Measurements from ENCODE around the gene DHRS4. TPM values are rescaled to one million over a fixed set of nuclear protein-coding genes. Genes with fewer than 3 reads are reported as not detected.
A peak's percentile ranks its signal among the peaks of the same experiment; 100 is the strongest.

DHRS4 gene
- total RNA-seq, result 21.2 TPM

- peak; percentile 87 for DNase-seq (ENCODE audit: low spot score)
These were observed at the start of gene DHRS4 for GRCh38 chr14:23953464-23954278. Gene DHRS4 (plus strand): TSS chr14:23953770. CDS start chr14:23953789, 19 bp downstream.

- DNase-seq (ENCODE audit: low spot score), result no peak
These were observed 43.3 kb upstream of the DHRS4 start for GRCh38 chr14:23910101-23910875.

- no peak for DNase-seq (ENCODE audit: low spot score)
These were observed 42.7 kb upstream of the DHRS4 start for GRCh38 chr14:23910876-23911210.

DNA sequence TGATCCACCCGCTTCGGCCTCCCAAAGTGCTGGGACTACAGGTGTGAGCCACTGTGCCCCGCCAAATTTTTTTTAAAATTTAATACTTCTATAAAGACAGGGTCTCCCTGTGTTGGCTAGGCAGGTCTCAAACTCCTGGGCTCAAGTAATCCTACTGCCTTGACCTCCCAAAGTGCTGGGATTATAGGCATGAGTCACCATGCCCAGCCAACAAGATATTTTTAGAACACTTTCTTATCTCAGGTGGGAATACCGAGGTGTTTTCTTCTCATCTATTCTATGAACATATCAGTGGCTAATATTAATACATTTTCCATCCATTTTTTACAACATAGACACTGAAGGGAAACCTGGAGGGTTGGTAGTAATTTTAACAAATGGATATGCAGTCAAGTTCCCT, 38.0 kb upstream of the DHRS4 start:
- DNase-seq (ENCODE audit: low spot score), result no peak

GRCh38 chr14:23916004-23916403, 37.6 kb upstream of the DHRS4 start:
- DNase-seq (ENCODE audit: low spot score), result no peak

DNA sequence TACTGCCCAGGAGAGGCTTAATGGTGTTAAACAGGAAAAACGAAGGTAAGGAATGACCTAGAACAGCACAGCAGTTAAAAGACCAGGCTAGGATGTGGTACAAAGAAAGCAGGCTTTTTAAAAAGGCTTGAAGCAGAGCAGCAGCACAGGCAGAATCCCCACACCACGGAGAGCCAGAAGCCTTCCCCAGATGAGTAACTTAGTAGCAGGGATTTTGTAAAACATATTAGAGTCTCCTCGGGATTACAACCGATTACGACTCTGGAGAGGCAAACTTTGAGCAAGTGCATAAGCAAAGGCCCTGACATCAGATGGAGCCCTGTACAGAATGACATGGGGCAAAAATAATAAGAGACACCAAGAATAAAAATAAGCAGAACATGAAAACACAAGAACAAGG, 37.1 kb upstream of the DHRS4 start:
- no peak for DNase-seq (ENCODE audit: low spot score)

DNA sequence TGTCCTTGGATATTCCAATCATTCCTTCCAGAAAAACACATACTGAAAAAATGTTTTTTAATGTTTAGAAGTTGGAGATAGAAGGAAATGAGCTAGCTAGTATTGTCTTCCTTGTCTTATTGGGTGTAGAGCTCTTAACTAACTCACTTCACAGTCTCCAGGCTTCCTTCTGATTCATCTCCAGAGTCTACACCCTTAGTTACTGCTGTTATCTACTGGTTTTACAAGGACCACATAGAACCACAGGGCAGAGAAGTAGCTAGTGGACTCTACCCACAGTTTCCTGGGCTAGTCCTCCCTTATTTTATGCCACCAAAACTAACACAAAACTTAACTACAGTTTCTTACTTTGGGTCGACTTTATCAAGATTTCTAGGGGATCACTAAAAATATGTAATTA, 31.0 kb upstream of the DHRS4 start:
- DNase-seq (ENCODE audit: low spot score), result no peak

DNA sequence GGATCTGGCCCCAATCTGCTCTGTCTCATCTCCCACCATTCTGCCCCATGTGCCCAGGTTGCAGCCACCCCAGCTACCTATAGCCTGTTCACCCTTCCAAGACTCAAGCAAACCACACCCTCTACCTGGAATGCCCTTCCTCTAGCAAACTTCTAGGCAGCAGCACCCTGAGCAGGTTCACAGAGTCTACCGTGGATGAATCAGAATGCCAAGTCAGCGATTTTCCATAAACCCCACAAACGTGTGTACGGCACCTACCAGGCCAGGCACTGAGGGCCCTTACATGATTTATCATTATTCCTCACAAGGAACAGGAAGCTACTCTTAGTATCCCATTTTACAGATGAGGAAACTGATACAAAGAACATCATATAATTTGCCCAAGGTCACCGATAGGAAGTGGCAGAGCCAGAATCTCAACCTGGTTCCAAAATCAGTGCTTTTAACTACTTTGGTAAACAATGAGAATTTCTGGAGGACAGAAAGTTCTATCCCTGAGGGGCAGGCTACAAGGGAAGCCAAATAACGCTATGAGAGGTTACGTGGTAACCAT, 28.0 kb upstream of the DHRS4 start:
- DNase-seq (ENCODE audit: low spot score), result no peak

GRCh38 chr14:23926543-23926942, 27.0 kb upstream of the DHRS4 start:
- no peak for DNase-seq (ENCODE audit: low spot score)

GRCh38 chr14:23929136-23929535, 24.4 kb upstream of the DHRS4 start:
- DNase-seq (ENCODE audit: low spot score), result no peak

- DNase-seq (ENCODE audit: low spot score), result peak; percentile 84
These were observed 23.7 kb upstream of the DHRS4 start for GRCh38 chr14:23929822-23930294.

DNA sequence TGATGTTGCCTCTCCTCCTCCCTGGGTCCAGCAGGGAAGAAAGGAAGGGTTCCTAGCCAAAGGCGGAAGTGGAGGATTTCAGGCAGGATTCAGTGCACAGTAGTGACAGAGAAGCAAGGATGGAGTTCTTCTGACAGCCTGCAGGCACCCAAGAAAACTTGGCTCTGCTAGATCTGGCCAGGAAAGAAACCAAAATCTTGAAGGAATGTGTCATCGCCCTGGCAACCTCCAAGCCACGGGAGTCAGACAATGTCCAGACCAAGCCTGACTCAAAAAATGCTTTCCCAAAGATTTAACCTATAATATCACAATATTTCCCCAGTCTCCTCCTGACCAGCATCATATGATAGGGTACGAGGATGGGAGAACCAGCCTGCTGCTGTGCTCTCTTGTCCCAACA, 22.8 kb upstream of the DHRS4 start:
- no peak for DNase-seq (ENCODE audit: low spot score)

DNA sequence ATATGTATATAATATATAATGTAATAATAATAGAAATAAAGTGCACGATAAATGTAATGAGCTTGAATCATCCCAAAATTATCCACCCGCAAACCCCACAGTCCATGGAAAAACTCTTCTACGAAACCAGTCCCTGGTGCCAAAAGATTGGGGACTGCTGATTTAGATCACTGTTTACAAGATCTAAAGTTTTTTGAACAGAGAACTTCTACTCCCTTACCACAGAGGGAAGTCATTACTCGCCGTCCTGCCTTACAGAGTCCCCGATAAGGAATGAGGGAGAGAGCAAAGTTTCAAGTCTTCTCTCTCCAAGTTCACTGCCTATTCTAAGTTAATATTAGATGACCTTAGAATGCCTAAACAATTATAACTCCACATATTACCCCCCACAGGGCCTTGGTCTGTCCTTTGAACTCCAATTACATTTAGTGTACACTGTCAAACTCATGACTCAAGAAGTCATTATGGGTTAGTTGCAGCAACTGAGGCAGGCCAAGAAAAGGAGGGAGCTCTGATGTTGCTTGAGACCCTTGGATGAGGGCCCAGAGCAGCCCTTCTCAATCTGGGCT, 21.8 kb upstream of the DHRS4 start:
- DNase-seq (ENCODE audit: low spot score), result no peak

DNA sequence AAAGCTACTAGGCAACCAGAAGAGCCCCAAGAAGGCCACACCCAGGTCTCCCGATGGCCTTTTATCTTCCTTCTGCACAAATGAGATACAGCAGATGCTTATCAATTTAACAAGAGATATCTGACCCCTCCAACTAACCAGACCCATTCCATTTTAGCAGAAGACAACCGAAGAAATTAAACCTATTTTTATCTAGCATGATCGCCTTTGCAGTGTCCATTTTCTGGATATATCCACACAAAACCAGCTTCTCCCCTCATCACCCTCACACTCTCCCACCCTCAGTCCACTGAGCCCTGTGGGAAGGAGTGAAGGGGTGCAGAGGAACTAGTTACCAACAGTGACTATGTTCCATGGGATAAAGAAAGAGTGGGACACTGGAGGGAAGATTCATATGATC, 20.9 kb upstream of the DHRS4 start:
- no peak for DNase-seq (ENCODE audit: low spot score)

- DNase-seq (ENCODE audit: low spot score), result no peak
These were observed 20.3 kb upstream of the DHRS4 start for GRCh38 chr14:23933108-23933741.

DNA sequence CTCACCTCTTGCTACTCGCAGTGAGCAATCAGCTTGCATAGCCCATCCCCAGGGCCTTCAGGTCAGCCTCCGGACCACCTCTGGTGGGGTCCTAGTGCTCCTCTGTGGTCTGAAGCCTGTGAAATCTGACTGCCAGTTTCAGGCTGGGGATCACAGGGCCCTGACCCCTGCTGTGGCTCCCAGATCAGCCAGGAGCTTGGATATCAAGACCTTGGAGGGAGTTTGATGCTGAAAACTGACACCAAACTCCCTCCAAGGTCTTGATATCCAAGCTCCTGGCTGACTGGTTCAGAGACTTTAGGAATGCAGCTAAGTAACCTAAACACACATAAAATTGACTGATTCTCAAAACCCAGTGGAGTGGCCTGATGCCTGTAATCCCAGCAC, 19.8 kb upstream of the DHRS4 start:
- DNase-seq (ENCODE audit: low spot score), result no peak

DNA sequence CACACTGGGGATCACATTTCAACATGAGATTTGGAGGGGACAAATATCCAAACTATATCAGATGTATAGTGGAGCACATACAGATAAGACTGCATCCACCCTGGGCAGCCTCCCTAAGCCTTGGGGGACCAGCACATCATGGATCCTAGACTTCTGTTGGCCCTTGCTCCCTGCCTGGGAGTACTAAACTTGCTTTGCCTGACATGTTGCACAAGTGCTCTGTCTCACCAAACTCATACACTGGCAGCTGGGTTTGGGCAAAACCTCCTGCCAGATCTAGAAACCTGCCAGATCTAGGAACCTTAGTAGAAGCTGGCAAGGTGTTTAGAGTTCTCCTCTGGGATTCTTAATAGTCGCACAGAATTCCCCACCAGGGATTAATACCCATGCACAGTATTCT, 18.4 kb upstream of the DHRS4 start:
- DNase-seq (ENCODE audit: low spot score), result no peak

DNA sequence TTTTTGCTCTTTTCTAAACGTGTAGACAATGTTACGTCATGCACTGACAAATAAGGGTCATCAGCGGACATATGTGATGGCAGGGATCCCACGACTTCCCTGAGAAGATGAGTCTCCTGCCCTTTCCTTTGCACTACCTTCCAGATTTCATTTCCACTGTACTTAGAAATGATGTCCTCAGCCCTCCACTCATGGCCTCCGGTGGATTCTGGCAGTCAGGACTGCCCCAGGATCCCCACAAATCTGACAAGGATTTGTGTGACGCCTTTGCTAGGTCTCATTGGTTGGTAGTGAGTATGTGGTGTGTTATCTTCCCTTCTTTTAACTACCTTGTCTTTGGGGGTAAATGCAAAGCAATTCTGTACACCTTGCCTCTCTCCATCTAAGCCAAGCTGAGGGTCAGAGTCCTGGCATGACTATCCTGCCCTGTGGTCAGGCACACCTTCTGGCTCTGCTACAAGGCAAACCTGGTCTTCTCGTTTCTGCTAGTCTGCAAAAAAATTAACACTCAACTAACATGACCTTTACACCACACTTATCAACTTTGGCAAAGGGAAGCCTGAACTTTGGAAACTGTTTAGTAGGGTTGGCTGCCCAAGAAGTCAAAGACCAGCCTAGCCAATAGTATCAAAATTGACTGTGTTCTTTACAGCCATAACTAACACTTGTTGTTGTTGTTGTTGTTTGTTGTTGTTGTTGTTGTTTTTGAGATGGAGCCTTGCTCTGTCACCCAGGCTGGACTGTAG, 17.3 kb upstream of the DHRS4 start:
- DNase-seq (ENCODE audit: low spot score), result no peak

DNA sequence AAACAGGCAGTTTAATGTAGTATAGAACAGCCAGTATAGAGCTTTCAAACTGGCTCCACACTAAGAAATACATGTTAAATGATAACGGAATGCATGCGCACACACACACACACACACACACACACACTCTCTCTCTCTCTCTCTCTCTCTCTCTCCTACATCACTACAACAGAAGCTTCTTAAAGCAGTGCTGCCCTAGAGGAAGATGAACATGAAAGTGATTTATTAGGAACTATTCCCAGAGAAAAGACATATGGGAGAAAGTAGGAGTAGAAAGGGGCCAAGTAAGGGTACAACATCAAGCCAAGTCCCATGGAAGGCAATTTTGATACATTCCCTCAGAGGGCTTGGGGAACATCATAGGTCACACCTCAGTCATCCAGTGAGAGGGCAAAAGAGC, 16.4 kb upstream of the DHRS4 start:
- DNase-seq (ENCODE audit: low spot score), result no peak

DNA sequence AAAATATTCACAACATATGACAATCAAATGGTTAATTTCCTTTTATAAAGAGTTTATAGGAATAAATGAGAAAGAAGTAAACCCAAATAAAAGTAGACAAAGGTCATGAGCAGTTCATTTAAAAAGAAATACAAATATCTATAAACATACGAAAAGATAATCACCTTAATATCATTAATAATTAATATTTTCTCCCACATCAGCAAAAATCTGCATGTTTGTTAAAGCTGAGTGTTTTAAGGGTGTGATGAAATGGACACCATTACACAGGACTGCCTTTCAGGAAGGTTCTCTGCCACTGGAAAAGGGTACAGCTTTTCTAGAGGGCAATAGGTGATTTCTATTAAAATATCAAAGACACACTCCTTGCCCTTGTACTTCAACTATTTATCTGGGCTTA, 14.7 kb upstream of the DHRS4 start:
- DNase-seq (ENCODE audit: low spot score), result no peak

GRCh38 chr14:23939607-23940326, 13.8 kb upstream of the DHRS4 start:
- DNase-seq (ENCODE audit: low spot score), result no peak
